Neural cell (in vitro differentiated cells): ENCODE data around the gene BCOR.

Experiments used
- EZH2 ChIP-seq: fragments of 200-600, 300-800 bp; shearing (Covaris generic), sonication (generic); IDR thresholded peaks from 2 replicates; pipeline ENCODE4 v1.6.1; 2014; ENCODE audit warnings: antibody characterized with exemption, low read length, borderline replicate concordance, mild to moderate bottlenecking; ENCODE audit not compliant: insufficient read depth, poor library complexity, severe bottlenecking
- MXI1 ChIP-seq: fragments of 450-650 bp; conservative IDR thresholded peaks from 2 replicates; pipeline ENCODE4 v1.6.1; 2014; ENCODE audit warnings: antibody characterized with exemption, mild to moderate bottlenecking; ENCODE audit not compliant: poor library complexity, severe bottlenecking
- POLR2AphosphoS5 ChIP-seq: IDR thresholded peaks from 2 replicates; pipeline ENCODE4 v1.6.1; 2012
- TF ChIP-seq, protein P1 (sequence below): fragments of 450-650 bp; IDR thresholded peaks from 2 replicates; pipeline ENCODE4 v1.5.1; 2014; ENCODE audit warnings: antibody characterized with exemption, mild to moderate bottlenecking, moderate library complexity; ENCODE audit not compliant: poor library complexity, severe bottlenecking
- TF ChIP-seq, protein P2 (sequence below): IDR thresholded peaks from 2 replicates; pipeline ENCODE4 v1.6.1; 2012; ENCODE audit warnings: borderline replicate concordance

DNA sequence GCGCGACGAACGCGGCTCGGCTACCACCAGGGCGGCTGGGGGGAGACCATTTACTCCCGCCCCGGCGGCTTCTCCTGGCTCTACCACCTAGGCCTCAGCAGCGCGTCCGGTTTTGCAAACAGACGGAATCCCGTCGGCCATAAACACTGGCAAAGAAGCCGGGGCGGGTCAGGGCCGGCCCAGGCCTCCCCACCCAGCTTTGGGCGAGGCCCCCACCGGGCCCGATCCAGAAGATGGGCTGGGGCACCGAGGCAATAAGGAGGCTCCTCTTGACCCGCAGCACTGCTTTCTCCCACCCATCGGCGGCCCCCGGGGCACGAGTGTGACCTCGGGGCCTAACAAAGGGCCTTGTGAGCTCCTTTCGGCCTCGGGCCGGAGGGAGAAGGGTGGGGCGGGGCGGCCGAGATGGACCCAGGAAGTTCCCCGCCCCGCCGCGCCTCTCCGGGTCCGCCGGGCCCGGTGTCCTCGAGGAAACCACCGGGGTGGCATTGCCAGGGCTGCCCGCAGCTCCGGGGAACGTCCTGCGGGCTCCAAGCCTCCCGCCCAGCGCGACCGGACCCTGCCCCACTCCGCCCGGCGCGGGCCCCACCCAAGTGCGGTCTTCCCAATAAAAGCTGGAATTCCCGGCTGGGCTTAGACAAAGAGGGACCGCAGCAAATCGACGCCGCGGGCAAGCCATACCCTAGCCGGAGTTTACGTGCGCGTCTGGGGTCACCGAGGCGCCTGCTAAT is 5.9 kb downstream of the BCOR start:
- TF ChIP-seq, protein P1, sequence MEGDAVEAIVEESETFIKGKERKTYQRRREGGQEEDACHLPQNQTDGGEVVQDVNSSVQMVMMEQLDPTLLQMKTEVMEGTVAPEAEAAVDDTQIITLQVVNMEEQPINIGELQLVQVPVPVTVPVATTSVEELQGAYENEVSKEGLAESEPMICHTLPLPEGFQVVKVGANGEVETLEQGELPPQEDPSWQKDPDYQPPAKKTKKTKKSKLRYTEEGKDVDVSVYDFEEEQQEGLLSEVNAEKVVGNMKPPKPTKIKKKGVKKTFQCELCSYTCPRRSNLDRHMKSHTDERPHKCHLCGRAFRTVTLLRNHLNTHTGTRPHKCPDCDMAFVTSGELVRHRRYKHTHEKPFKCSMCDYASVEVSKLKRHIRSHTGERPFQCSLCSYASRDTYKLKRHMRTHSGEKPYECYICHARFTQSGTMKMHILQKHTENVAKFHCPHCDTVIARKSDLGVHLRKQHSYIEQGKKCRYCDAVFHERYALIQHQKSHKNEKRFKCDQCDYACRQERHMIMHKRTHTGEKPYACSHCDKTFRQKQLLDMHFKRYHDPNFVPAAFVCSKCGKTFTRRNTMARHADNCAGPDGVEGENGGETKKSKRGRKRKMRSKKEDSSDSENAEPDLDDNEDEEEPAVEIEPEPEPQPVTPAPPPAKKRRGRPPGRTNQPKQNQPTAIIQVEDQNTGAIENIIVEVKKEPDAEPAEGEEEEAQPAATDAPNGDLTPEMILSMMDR: no peak
- TF ChIP-seq MXI1 (no peak), EZH2 (no peak), POLR2AphosphoS5 (no peak)
- TF ChIP-seq, protein P2, sequence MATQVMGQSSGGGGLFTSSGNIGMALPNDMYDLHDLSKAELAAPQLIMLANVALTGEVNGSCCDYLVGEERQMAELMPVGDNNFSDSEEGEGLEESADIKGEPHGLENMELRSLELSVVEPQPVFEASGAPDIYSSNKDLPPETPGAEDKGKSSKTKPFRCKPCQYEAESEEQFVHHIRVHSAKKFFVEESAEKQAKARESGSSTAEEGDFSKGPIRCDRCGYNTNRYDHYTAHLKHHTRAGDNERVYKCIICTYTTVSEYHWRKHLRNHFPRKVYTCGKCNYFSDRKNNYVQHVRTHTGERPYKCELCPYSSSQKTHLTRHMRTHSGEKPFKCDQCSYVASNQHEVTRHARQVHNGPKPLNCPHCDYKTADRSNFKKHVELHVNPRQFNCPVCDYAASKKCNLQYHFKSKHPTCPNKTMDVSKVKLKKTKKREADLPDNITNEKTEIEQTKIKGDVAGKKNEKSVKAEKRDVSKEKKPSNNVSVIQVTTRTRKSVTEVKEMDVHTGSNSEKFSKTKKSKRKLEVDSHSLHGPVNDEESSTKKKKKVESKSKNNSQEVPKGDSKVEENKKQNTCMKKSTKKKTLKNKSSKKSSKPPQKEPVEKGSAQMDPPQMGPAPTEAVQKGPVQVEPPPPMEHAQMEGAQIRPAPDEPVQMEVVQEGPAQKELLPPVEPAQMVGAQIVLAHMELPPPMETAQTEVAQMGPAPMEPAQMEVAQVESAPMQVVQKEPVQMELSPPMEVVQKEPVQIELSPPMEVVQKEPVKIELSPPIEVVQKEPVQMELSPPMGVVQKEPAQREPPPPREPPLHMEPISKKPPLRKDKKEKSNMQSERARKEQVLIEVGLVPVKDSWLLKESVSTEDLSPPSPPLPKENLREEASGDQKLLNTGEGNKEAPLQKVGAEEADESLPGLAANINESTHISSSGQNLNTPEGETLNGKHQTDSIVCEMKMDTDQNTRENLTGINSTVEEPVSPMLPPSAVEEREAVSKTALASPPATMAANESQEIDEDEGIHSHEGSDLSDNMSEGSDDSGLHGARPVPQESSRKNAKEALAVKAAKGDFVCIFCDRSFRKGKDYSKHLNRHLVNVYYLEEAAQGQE: no peak
